Stimulated activated CD8-positive, alpha-beta memory T cell treated with anti-CD3 and anti-CD28 coated beads, Interleukin-15, amount 100 ng/mL, for 48 hours (primary cell): ENCODE results near the gene UQCR10.

ENCODE experiments used
- DNase-seq, 2 donors: peaks; one replicate each; pipeline ENCODE4 v3.0.0-alpha.2; 2020; ENCODE audit warnings: low read depth in 2 of 2

Gene UQCR10

DNA sequence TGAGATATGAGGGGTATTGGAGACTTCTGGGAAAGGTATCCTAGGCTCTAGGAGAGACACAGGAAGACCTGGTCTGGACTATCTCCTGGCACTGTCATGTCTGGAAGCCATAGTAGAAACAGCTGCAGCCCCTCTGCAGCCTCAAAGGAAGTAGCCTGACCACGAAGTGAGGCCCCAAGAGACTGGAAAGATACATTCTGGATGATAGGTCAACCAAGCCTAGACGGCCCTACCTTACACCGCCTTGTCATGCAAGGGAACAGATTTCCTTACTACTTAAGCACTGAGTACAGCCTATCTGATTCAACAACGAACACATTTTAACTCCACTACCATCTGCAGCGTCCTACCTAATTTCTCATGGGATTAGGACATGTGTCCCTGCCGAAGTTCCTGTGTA lies 31.1 kb downstream of the UQCR10 start:
- DNase-seq = no peak

DNA sequence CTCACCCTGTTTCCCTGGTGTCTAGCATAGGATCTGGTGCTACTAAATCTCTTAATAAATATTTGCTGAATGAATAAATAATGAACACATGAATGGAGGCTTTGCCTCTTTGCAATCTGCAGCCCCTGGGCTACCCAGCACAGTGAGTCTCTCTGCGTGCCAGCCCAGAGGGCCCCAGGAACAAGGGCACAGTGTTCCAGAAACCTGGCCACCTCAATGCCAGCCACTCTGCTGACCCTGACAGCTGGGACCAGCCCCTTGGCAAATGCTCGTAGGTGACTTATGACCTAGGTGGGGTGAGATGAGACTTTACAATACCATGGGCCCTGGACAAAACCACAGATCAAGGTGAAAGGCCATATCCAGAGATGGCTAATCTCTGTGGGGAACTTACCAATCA lies 31.6 kb downstream of the UQCR10 start:
- DNase-seq = no peak

DNA sequence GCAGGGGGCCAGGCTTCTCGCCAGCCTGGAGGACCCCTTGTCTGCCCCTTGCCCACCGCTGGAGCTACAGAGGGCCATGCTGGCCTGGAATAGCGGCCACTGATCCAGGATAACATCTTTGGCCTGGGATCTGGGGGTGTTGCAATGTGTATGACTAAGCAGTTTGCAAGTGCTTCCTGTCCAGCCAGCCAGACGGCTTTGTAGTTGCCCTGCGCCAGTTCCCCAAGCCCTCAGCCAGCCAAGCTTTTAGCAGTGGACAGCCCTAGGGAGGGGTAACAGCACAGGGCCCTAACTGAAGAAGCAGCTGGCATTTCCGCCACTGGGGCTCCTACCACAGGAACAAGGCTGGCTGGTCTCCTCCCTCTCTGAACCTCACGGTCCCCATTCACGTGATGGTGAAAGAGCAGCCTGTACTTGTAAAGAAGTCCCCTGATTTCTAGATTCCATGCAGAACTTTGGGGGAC lies 32.1 kb downstream of the UQCR10 start:
- DNase-seq = no peak

DNA sequence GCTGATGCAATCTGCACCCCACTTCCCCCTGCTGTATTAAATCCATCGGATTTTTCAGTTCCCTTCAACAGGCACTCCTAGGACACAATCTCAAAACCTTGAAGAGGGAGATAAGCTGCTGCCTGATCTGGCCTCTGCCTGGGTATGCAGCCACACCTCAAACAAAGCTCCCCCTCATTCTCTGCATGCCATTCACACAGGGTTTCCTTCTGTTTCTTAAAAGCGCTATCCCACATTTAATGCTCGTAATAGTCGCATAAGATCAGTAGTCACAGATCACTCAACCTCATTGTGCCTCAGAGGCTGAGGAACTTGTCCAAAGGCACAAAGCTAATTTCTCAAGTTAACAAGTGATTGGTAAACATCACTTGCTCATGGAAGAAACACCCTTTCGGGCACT lies 34.0 kb downstream of the UQCR10 start:
- DNase-seq = no peak

DNA sequence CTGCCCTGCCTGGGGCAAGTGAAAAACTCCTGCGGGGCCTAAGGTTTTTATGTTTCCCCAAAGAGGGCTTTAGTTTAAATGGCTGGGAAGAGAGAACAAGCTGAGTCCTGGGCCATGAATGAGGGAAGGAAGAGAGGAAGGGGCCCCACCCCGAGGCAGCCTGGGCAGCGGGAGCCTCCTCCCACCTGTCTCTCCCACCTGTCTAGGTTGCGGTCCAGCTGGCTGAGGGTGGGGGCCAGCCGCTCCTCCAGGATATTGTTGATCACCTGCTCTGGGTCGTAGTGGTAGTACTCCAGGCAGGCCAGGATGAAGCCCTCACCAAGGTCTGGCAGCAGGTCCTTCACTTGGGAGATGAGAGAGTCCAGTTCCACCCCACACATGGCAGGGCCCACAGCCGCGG lies 34.6 kb downstream of the UQCR10 start:
- DNase-seq = no peak

DNA sequence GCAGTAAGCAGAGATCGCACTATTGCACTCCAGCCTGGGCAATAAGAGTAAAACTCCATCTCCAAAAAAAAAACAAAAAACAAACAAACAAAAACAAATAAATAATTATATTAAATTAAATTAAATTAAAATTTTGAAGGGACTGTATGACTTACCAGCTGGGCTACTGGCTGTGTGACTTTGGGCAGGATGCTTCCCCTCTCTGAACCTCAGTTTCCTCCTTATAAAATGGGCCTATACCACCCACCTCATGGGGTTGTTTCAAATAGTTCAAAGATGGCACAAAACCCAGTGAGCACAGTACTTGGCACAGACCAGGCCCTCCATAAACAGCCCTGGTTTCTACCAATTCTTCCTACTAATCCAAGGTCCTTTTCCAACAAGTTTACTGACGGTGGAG lies 36.0 kb downstream of the UQCR10 start:
- DNase-seq = no peak

DNA sequence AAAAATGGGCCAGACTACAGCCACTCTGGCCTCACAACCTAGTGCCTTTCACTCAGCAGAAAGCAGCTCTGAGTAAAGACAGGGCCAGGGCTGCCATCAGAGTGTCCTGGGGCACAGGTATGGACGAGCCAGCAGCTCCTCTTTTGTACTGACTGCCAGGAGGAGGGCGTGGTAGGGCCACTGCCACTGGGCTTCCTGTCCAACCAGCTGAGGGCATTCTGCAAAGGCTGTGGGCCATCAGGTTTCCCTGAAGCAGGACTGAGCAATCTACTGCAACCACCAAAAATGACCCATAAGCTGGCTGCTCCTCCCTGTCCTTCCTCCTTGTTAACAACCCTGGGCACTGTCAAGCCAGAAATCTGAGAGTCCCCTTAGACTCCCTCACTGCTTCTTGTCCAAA lies 37.8 kb downstream of the UQCR10 start:
- no peak for DNase-seq

DNA sequence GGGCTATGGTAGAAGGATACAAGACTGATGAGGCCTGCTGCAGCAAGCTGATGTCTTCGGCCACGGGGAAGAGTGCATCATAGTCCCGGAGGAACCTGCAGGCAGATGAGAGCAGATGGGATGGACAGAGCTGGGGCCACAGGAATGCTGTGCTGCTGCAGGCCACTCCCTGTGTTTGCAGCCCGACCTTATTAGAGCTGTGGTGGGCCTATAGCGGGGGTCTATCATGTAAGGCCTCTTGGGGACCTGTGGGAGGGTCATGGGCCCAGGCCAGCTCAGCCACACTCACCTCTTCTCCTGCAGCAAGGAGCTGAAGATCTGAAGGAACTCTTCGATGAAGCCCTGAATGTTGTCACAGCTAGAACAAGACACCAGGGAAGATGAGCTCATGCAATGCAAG lies 39.0 kb downstream of the UQCR10 start:
- DNase-seq = no peak

DNA sequence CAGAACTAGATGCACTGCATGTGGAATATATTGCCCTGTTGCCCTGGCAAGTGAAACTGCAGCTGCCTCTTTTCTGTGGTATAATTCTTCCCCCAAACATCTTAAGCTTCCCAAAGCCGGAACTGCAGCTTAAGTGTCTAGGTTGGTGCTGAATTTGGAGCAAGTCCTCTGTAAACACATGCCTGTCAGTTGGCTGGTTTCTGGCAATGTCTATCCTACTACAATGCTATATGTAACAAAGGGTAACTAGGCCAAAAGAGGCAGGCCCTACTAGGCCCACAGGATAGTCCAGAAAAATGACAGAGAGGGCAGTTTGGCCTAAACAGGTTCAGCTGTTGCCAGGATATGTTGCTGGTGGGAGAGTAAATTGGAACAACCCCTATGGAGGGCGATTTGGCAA lies 43.0 kb downstream of the UQCR10 start:
- DNase-seq = no peak

DNA sequence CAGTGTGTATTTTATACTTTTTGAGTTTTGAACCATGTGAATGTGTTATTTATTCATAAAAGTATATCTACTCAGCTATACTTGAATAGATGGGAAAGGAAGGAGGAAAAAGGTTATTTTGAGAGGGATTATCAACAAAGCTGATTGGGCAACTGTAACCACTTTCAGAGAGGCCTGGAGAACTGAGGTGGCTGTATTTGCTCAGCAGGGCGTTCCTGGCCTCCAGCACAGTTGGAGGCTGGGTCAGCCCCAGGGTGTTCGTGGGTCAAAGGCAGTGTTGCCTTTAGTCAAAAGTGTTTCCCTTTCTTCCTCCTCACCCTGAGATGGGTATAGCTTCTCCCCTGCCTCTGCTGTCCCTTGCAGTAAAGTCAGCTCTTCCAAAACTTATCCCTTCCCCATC lies 44.2 kb downstream of the UQCR10 start:
- DNase-seq = no peak

DNA sequence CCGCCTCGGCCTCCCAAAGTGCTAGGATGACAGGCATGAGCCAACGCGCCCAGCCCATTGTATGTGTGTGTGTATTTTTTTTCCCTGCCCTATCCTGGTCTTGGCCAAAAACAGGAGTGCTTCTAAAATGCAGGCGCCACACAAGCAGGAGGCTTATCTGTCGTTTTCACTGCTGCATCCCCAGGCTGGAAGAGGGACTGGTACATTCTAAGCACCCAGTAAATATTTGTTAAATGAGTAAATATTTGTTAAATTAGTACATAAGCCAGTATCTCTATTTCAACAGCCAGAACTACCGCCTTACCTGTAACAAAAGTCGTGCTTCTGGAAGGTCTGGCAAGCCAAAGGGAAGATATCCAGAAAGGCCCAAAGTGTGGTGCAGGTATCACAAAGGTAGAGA lies 46.0 kb downstream of the UQCR10 start:
- DNase-seq = no peak

DNA sequence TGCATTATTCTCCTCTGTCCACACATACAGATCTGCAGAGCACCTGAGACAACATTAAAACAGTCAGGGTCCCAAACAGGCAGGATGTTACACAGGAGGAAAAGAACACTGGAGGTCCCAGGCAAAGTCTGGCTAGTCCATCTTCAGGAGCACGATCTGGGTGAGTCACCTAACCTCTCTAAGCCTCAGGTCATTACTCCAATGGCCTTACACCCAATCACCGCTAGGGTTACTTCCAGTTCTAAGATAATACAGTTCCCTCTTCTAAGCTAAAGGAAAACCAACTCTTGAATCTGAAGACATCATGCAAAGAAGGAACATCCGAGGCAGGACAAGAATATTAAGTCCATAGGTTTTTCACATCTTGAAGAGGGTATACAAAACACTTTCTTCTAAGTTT lies 46.4 kb downstream of the UQCR10 start:
- DNase-seq = no peak

DNA sequence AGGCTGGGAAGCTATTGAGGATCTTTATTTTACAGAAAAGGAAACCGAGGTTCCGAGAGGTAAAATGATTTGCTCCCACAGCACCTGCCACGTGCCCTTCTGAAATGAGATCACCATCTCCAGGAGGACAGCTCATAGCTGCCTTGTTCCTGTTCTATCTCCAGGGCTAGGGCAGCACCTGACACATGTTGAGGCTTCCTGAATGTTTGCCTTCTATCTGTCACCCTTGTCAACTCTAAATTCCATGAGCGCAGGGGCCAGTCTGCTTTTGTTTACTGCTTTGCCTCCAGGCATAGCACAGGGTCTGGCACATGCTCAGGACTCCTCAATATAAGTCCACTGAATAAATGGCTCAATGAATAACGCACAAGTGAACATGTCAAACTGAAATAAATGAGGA lies 46.8 kb downstream of the UQCR10 start:
- no peak for DNase-seq

DNA sequence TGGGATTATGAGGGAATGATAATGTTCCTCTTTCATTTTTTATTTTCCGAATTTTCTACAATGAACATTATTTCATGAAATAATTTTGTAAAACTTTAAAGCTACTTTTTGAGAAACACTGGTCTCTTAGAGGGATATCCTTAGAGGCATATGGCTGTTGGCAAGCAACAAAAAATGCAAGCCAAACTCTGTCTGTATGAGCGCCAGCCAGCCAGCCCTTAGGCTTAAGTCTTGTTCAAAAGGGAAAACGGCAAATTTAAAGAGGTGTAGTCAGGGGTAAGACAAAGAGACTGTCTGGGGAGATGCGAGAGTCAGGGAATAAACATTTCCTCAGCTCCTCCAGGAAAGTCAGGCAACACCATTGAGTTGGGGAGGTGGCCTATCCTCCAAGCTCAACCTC lies 48.4 kb downstream of the UQCR10 start:
- no peak for DNase-seq

DNA sequence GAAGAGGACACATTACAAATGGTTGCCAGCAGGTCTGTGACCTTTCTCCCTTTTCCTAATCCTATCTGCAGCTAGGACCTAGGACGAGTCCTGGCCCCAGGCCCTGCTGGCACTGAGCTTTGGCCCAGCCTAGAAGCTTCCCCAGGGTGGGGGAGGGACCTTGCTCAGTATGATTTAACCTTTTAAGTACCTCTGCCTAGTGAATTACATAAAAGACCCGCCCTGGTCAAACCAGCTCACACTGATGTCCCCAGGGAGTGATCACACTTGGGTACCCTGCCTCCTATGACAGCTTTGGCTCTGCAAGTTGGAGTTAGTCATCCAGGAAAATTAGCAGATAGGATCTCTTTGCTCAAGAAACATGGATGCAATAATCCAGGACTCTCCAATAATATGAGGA lies 49.0 kb downstream of the UQCR10 start:
- no peak for DNase-seq

DNA sequence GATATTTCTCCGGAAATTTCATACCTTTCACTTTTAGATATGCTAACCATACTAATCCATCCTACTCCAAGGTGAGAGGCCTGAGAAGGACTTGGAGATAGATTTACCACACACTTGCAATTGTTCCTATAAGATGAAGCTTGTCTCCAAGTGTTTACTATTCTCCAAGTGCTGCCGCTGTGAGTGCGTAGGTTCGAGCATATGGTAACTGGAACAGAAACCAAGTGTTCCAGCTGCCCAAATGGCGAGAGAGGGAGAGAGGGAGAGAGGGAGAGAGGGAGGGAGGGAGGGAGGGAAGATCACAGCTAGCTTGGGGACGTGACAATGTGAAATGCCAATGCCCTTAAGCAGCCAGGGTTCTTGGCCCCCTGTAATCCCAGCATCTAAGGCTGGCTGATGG lies 49.4 kb downstream of the UQCR10 start:
- DNase-seq = no peak

DNA sequence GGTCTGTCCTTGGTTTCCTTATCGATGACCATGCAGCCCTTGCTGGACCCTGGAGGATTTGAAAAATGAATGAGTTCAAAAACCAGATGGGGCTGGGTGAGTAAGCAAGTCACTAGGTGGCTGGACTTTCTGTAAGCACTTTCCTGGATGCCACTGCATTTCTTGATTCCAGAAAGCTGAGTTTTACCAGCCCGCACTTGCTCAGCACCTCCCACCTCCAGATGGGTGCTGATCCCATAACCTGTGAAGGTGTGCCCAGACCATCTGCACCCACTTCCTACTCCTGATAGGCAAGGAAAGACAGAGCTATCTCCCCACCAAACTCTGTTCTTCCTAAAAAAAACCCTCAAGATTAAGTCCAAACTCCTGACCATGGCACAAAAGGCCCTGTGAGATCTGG lies 49.8 kb downstream of the UQCR10 start:
- no peak for DNase-seq

DNA sequence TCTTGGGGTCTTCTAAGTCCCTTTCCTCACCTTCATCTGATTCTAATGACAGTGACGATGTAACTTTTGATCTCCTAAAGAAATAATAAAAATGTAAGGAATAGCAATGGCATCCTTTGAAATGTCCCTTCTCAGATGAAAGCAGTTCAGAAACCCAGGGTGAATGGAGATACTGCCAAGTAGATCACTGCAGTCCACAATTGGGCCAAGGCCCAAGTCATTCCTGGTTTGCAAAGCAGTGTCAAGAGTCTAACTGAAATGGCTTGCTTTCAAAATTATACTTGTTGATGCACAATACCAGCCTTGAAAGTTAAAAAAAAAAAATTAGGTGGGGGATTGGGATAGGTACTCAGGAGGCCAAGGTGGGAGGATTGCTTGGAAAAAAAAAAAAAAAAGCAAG lies 50.6 kb downstream of the UQCR10 start:
- DNase-seq = no peak

DNA sequence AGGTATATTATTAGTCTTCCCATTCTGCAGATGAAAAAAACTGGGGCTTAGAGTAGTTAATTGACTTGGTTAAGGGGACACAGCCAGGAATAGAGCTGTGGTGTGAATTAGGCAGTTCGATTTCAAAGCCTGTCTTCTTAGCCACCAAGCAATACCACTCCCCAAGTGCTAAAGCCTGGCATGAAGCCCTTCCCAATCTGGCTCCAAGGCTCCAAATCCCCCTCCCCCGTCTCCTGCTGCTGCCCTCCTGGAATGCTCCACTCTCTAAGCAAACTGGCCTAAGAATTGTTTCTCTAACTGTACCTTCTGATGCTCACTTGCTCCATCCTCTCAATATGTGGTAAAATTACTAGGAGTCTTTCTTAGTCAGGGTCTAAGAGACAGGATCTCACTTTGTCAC lies 52.3 kb downstream of the UQCR10 start:
- no peak for DNase-seq
